ENCODE measurements around the gene C1orf94. TPM values are rescaled to one million over a fixed set of nuclear protein-coding genes. Genes with fewer than 3 reads are reported as not detected.

Gene C1orf94
- total RNA-seq, 6 donors from 2014 or later, result not detected

DNA sequence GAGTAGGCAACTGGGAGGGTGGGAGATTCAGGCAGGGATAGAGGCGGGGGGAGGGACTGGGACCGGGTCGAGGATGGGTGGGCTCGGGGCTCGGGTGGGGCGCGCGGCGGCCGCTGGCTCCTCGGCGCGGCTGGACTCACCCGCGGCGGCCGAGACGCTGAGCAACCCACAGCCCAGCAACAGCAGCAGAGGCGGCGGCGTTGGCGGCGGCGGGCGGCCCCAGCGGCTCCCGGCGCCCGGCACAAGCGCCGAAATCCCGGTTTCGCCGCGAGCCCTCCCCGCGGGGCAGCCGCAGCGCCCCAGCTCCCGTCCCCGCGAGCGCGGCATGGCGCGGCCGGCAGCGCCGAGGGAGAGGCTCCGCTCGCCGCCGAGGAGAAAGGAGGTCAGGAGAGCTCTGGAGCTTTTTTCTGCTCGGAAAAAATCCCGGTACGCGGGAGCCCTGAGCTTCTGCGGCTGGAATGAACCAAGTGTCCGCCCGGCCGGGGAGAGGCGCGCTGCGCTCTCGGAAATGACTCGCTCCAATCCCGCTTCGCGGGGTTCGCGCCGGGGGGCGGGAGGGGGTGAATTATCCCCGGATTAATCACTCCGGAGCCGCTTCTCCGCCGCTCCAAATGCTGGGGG, 11.8 kb upstream of the C1orf94 start, which contains the start of gene CSMD2:
CSMD2 (minus strand) TSS at position 460 of the 621 bp plus-strand sequence; CDS start at position 327, 133 bp downstream.
- H3K4me3 ChIP-seq, result peak within 1 kb of the TSS in 3 of 4 donors; percentile 35 to 41 (median 41)
- peaks cover 20 to 42% (median 26%) of the 10 kb centered on the region in 4 donors for H3K4me1 ChIP-seq
- DNase-seq (peak in 1 of 2 donors; percentile 85), ATAC-seq (ENCODE audit: low FRiP score in 2 of 2) (peak in 1 of 2 donors; percentile 32)
- H3K9me3 ChIP-seq, result no peaks in the 10 kb centered on the region
- no peaks in the 10 kb centered on the region for H3K36me3 ChIP-seq
- no peak within 1 kb of the TSS for H3K27ac ChIP-seq
- TF ChIP-seq POLR2A (IDR thresholded peaks at IDR 0.05), result no peak
- TF ChIP-seq EP300 (IDR thresholded peaks at IDR 0.05), result no peak
- TF ChIP-seq POLR2AphosphoS5 (IDR thresholded peaks at IDR 0.05), result no peak
- TF ChIP-seq, protein P1, sequence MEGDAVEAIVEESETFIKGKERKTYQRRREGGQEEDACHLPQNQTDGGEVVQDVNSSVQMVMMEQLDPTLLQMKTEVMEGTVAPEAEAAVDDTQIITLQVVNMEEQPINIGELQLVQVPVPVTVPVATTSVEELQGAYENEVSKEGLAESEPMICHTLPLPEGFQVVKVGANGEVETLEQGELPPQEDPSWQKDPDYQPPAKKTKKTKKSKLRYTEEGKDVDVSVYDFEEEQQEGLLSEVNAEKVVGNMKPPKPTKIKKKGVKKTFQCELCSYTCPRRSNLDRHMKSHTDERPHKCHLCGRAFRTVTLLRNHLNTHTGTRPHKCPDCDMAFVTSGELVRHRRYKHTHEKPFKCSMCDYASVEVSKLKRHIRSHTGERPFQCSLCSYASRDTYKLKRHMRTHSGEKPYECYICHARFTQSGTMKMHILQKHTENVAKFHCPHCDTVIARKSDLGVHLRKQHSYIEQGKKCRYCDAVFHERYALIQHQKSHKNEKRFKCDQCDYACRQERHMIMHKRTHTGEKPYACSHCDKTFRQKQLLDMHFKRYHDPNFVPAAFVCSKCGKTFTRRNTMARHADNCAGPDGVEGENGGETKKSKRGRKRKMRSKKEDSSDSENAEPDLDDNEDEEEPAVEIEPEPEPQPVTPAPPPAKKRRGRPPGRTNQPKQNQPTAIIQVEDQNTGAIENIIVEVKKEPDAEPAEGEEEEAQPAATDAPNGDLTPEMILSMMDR (IDR thresholded peaks at IDR 0.05), result no peak
- peaks cover 0 to 49% (median 19%) of the 10 kb centered on the region in 4 donors for H3K27me3 ChIP-seq
- WGBS, 2 donors, result 0 to 1% methylated on average over 10 to 34 of the region's 78 CpGs

DNA sequence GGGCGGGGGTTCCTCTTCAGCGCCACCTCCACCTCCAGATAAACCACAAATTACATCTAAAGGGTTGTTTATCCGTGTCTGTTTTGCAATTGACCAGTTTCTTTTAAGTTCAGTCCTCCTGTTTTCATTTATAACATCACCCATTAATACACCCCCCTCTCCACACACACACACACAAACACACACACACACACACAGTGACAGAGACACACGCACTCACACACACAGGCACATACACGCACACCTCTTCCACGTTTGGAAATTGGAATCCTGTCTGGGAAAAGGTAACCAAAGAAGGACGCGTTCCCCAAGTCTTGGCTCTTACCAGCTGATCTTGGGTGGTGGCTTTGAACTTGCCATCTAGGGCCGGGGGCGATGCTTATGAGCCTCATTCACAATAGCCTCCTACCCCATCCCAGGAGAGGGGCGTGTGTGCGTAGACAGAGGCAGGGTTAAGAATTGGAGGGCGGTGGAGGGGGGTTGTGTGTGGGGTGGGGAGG, 11.2 kb upstream of the C1orf94 start:
- Histone ChIP-seq H3K4me3 (peak overlapping the region in 3 of 4 donors; percentile 35 to 41 (median 41)), H3K36me3 (no peaks in the 10 kb centered on the region), H3K27me3 (peaks cover 0 to 49% (median 19%) of the 10 kb centered on the region in 4 donors), H3K4me1 (peaks cover 20 to 42% (median 26%) of the 10 kb centered on the region in 4 donors), H3K9me3 (no peaks in the 10 kb centered on the region), H3K27ac (no peak overlapping the region)
- WGBS, 2 donors, result 5 to 8% methylated on average over 12 to 13 of the region's 13 CpGs
- no peak for ATAC-seq (ENCODE audit: low FRiP score in 2 of 2)
- no peak for DNase-seq
- TF ChIP-seq POLR2AphosphoS5 (IDR thresholded peaks at IDR 0.05) (no peak), POLR2A (IDR thresholded peaks at IDR 0.05) (no peak), EP300 (IDR thresholded peaks at IDR 0.05) (no peak)
- TF ChIP-seq, protein P1 (IDR thresholded peaks at IDR 0.05), result no peak

DNA sequence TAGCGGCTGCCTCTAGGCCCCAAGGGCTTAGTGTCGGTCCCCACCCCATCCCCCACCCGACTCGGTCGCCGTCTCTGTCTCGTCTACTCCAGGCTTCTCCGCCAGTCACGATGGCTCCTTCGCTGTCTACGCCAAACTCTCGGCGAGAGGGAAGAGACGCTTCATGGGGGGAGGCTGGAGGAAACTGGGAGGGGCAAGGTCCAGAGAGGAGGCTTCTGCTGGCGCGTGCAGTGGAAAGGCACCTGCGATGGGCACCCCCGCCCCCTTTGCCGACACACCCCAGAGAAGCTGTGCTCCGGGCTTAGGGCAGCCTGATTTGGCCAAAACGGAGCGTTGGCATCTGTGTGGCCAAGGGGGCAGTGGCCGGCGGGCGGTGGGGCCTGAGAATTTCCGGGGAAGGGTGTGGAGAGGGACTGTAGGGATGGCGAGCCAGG, 10.5 kb upstream of the C1orf94 start:
- WGBS, 2 donors, result 3 to 6% methylated on average over 10 to 26 of the region's 27 CpGs
- Histone ChIP-seq H3K36me3 (no peaks in the 10 kb centered on the region), H3K27ac (no peak overlapping the region), H3K27me3 (peaks cover 0 to 49% (median 19%) of the 10 kb centered on the region in 4 donors), H3K4me1 (peaks cover 20 to 42% (median 26%) of the 10 kb centered on the region in 4 donors), H3K9me3 (no peaks in the 10 kb centered on the region), H3K4me3 (no peak overlapping the region)
- DNase-seq (peak in 1 of 2 donors; percentile 75), ATAC-seq (ENCODE audit: low FRiP score in 2 of 2) (no peak)
- no peak for TF ChIP-seq EP300 (IDR thresholded peaks at IDR 0.05)
- TF ChIP-seq POLR2AphosphoS5 (IDR thresholded peaks at IDR 0.05), result no peak
- TF ChIP-seq POLR2A (IDR thresholded peaks at IDR 0.05), result no peak
- TF ChIP-seq, protein P1 (IDR thresholded peaks at IDR 0.05), result no peak

DNA sequence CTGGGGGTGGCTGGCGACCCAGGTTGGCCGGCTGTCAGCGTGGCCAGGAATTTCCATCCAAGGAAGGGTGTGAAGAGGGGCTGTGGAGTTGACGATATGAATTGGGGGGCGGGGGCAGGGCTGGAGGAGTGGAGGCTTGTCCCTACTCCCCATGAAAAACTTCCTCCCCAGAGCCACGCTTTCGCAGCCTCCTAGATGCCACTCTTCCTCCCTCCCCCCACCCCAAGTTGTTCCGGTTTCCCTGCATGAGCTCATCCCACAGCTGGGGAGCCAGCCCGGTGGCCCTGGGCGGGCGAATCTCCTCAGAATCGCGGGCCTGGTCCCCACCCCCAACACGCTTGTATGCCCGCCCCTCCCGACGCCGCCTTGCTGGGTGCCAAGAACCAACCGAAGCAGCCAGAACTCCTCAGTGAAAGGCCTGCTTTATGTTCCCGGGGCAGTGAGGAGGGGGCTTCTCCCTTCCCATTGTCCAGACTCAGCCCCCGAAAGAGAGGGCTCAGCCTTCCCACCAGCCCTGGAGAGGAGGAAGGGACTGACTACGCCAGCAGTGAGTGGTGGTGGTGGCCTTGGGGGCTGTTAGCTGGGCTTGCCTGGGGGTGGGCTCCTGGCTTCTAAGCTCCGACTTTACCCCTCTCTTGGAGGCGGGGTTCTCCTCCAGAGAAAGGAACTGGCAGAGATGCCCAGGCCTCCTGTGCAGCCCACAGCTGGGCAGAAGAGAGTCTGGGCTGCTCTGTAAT, 9.9 kb upstream of the C1orf94 start:
- peaks cover 0 to 49% (median 19%) of the 10 kb centered on the region in 4 donors for H3K27me3 ChIP-seq

More for the DNA sequence above, 9.9 kb upstream of the C1orf94 start:
- Histone ChIP-seq H3K36me3 (no peaks in the 10 kb centered on the region), H3K4me3 (no peak overlapping the region), H3K27ac (no peak overlapping the region), H3K4me1 (peaks cover 20 to 42% (median 26%) of the 10 kb centered on the region in 4 donors), H3K9me3 (no peaks in the 10 kb centered on the region)
- DNase-seq (peak in 1 of 2 donors; percentile 65), ATAC-seq (ENCODE audit: low FRiP score in 2 of 2) (no peak)
- 4 to 20% methylated on average over 2 to 24 of the region's 24 CpGs for WGBS, 2 donors
- TF ChIP-seq EP300 (IDR thresholded peaks at IDR 0.05) (no peak), POLR2AphosphoS5 (IDR thresholded peaks at IDR 0.05) (no peak), POLR2A (IDR thresholded peaks at IDR 0.05) (no peak)
- TF ChIP-seq, protein P1 (IDR thresholded peaks at IDR 0.05), result no peak
